SK-N-SH treated with all-trans-retinoic acid at 6 μM for 48 hours (cell line): ENCODE measurements around the gene SYNDIG1.

Experiments used
- GLIS3 ChIP-seq: fragments of 250-450 bp; sonication (Bioruptor Pico); IDR thresholded peaks from 2 replicates; pipeline ENCODE4 v1.5.0; 2020; ENCODE audit warnings: mild to moderate bottlenecking, moderate library complexity
- SNAI2 ChIP-seq: fragments of 250-450 bp; sonication (Bioruptor Pico); IDR thresholded peaks from 2 replicates; pipeline ENCODE4 v1.5.0; 2020; ENCODE audit warnings: mild to moderate bottlenecking, moderate library complexity
- ZNF8 ChIP-seq: fragments of 450-650 bp; formaldehyde crosslinking; IDR thresholded peaks from 2 replicates; pipeline ENCODE4 v1.5.0; 2020; ENCODE audit warnings: mild to moderate bottlenecking, moderate library complexity
- TF ChIP-seq, protein P1 (sequence below): fragments of 250-450 bp; sonication (Bioruptor Pico); IDR thresholded peaks from 2 replicates; pipeline ENCODE4 v1.8.0; 2020; ENCODE audit warnings: mild to moderate bottlenecking, moderate library complexity, borderline replicate concordance
- TF ChIP-seq, protein P2 (sequence below): fragments of 250-450 bp; sonication (Bioruptor Pico); IDR thresholded peaks from 2 replicates; pipeline ENCODE4 v1.5.0; 2020; ENCODE audit warnings: mild to moderate bottlenecking, moderate library complexity

DNA sequence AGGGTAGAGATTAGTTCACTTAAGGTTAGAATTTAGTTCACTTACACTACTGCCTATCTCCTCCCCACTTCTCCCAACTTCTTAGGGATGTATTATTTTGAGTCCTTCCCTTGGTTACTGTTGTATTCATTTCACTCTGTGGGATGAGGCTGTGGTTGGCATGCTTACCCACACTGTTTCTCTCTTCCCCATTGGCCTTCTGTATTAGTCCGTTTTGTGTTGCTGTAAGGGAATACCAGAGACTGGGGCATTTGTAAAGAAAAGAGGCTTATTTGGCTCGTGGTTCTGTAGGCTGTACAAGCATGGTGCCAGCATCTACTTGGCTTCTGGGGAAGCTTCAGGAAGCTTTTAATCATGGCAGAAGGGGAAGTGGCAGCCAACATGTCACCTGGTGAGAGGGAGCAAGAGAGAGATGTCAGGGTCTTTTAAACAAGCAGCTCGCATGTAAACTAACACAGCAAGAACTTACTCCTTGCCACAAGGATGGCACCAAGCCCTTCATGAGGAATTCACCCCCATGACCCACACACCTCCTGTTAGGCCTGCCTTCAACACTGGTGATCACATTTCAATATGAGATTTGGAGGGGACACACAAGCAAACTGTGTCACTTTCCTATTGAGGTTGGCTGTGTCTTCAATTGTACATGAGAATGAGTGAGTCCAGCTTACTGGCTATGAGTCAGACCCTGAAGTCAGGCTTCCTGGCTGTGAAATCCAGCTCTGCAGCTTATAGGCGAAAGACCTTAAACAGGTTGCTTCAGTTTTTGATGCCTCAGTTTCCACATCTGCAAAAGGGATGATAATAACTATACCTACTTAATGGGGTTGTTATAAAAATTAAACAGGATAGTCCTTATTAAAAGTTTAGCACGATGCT, 53.3 kb downstream of the SYNDIG1 start:
- TF ChIP-seq, protein P1, sequence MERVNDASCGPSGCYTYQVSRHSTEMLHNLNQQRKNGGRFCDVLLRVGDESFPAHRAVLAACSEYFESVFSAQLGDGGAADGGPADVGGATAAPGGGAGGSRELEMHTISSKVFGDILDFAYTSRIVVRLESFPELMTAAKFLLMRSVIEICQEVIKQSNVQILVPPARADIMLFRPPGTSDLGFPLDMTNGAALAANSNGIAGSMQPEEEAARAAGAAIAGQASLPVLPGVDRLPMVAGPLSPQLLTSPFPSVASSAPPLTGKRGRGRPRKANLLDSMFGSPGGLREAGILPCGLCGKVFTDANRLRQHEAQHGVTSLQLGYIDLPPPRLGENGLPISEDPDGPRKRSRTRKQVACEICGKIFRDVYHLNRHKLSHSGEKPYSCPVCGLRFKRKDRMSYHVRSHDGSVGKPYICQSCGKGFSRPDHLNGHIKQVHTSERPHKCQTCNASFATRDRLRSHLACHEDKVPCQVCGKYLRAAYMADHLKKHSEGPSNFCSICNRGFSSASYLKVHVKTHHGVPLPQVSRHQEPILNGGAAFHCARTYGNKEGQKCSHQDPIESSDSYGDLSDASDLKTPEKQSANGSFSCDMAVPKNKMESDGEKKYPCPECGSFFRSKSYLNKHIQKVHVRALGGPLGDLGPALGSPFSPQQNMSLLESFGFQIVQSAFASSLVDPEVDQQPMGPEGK: no peak
- TF ChIP-seq GLIS3 (CRISPR knock-in tag) (no peak), SNAI2 (no peak), ZNF8 (no peak)
- TF ChIP-seq, protein P2, sequence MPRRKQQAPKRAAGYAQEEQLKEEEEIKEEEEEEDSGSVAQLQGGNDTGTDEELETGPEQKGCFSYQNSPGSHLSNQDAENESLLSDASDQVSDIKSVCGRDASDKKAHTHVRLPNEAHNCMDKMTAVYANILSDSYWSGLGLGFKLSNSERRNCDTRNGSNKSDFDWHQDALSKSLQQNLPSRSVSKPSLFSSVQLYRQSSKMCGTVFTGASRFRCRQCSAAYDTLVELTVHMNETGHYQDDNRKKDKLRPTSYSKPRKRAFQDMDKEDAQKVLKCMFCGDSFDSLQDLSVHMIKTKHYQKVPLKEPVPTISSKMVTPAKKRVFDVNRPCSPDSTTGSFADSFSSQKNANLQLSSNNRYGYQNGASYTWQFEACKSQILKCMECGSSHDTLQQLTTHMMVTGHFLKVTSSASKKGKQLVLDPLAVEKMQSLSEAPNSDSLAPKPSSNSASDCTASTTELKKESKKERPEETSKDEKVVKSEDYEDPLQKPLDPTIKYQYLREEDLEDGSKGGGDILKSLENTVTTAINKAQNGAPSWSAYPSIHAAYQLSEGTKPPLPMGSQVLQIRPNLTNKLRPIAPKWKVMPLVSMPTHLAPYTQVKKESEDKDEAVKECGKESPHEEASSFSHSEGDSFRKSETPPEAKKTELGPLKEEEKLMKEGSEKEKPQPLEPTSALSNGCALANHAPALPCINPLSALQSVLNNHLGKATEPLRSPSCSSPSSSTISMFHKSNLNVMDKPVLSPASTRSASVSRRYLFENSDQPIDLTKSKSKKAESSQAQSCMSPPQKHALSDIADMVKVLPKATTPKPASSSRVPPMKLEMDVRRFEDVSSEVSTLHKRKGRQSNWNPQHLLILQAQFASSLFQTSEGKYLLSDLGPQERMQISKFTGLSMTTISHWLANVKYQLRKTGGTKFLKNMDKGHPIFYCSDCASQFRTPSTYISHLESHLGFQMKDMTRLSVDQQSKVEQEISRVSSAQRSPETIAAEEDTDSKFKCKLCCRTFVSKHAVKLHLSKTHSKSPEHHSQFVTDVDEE: no peak
